A549 (cell line): ENCODE measurements around the gene VGF. TPM values are rescaled to one million over a fixed set of nuclear protein-coding genes. Genes with fewer than 3 reads are reported as not detected.

Source experiments
- ATAC-seq, 2 experiments: fragments of 200-7000 bp in 1 of 2; fragments of >200 bp in 1 of 2; cut with Nextera tagmentation in 1 of 2; cut with Tn5 transposase in 1 of 2; 3 replicates each; pipeline versions ENCODE4 v1.8.0 to v1.9.1; 2018 to 2020; ENCODE audit warnings: mild to moderate bottlenecking in 1 of 2, moderate library complexity in 1 of 2
- CTCF ChIA-PET: fragments of 300-600 bp; sonication (Branson Sonifier 250); formaldehyde crosslinking; extraction: SDS; loops from one replicate; lab custom pipeline; 2021; ENCODE audit warnings: antibody characterized with exemption, inconsistent platforms; lab: Yijun Ruan, JAX
- POLR2A ChIA-PET: fragments of 350-600 bp; formaldehyde crosslinking; extraction: SDS; loops from one replicate; lab custom pipeline; 2021; ENCODE audit warnings: antibody characterized with exemption, inconsistent platforms; lab: Yijun Ruan, JAX
- DNase-seq, 2 experiments: peaks; one replicate each; pipeline versions ENCODE4 v3.0.0 to v3.0.0-alpha.2; 2011 to 2016; ENCODE audit warnings: low read depth in 1 of 2, low spot score in 1 of 2
- FAIRE-seq: peaks from 2 replicates; lab custom pipeline; 2011; peaks lifted over from hg19 to GRCh38; lab: Jason Lieb, UNC
- H3K27ac ChIP-seq, 2 experiments: fragments of >200 bp; sonication (Bioruptor Twin); formaldehyde crosslinking; 3 replicates each; pipeline ENCODE4 v1.5.1; 2016 to 2017
- H3K4me1 ChIP-seq: fragments of >200 bp; sonication (Bioruptor Twin); formaldehyde crosslinking; 3 replicates; pipeline ENCODE4 v1.6.1; 2016
- H3K4me2 ChIP-seq: fragments of >200 bp; sonication (Bioruptor Twin); formaldehyde crosslinking; 3 replicates; pipeline ENCODE4 v1.6.1; 2016
- H3K4me3 ChIP-seq: fragments of >200 bp; sonication (Bioruptor Twin); formaldehyde crosslinking; 3 replicates; pipeline ENCODE4 v1.5.1; 2016
- H3K9me3 ChIP-seq: fragments of >200 bp; sonication (Bioruptor Twin); formaldehyde crosslinking; 3 replicates; pipeline ENCODE4 v1.6.1; 2016
- CHD4 ChIP-seq: fragments of 200-600 bp; sonication (generic); IDR thresholded peaks from 2 replicates; pipeline ENCODE4 v1.6.1; 2016; ENCODE audit warnings: antibody characterized with exemption, mild to moderate bottlenecking, borderline replicate concordance
- FOSL2 ChIP-seq, 2 experiments: fragments of 450-650 bp in 1 of 2; fragments of >200 bp in 1 of 2; sonication (Bioruptor Twin) in 1 of 2; formaldehyde crosslinking; IDR thresholded peaks; 2 replicates each; pipeline versions ENCODE4 v1.5.0 to v1.6.1; 2016 to 2020; ENCODE audit warnings: mild to moderate bottlenecking in 1 of 2, moderate library complexity in 1 of 2
- JUN ChIP-seq, 2 experiments: fragments of >200 bp; sonication (Bioruptor Twin); formaldehyde crosslinking; IDR thresholded peaks; 2 replicates in 1 of 2; 3 replicates in 1 of 2; pipeline ENCODE4 v1.6.1; 2016 to 2017
- JUNB ChIP-seq: fragments of >200 bp; sonication (Bioruptor Twin); formaldehyde crosslinking; IDR thresholded peaks from 2 replicates; pipeline ENCODE4 v1.6.1; 2016
- MYC ChIP-seq: IDR thresholded peaks from 2 replicates; pipeline ENCODE4 v1.6.1; 2012; ENCODE audit warnings: mild to moderate bottlenecking, inconsistent platforms, low read length, improper control_type of control experiment, borderline replicate concordance
- NR3C1 ChIP-seq: fragments of >200 bp; sonication (Bioruptor Twin); formaldehyde crosslinking; IDR thresholded peaks from 3 replicates; pipeline ENCODE4 v1.6.1; 2017
- PBX3 ChIP-seq: IDR thresholded peaks from 2 replicates; pipeline ENCODE4 v1.6.1; 2012
- POLR2AphosphoS2 ChIP-seq: conservative IDR thresholded peaks from 2 replicates; pipeline ENCODE4 v1.6.1; 2012; ENCODE audit warnings: low read length, improper control_type of control experiment, inconsistent platforms
- REST ChIP-seq: fragments of 200-600 bp; sonication (generic); IDR thresholded peaks from 2 replicates; pipeline ENCODE4 v1.6.1; 2016; ENCODE audit warnings: antibody characterized with exemption, mild to moderate bottlenecking, moderate library complexity
- RNF2 ChIP-seq: fragments of 200-600 bp; sonication (generic); IDR thresholded peaks from 2 replicates; pipeline ENCODE4 v1.6.1; 2016; ENCODE audit warnings: low read depth, mild to moderate bottlenecking, antibody characterized with exemption, moderate library complexity, borderline replicate concordance
- SMC3 ChIP-seq: fragments of >200 bp; sonication (Bioruptor Twin); formaldehyde crosslinking; IDR thresholded peaks from 3 replicates; pipeline ENCODE4 v1.6.1; 2018; ENCODE audit warnings: inconsistent platforms
- WGBS: methylation state at CpG from one replicate; pipeline ENCODE4 v1.1.6; 2017; ENCODE audit errors: missing lambda C conversion rate; 5-methylcytosine and 5-hydroxymethylcytosine counted together
- polyA plus RNA-seq, 4 experiments: library from polyadenylated mRNA; depleted of rRNA in 3 of 4; stranded (reverse); fragments of >200 nt; fragmentation: RNase III in 1 of 4; extraction: RNeasy Plus Mini Kit Qiagen cat#74134 plus additional on column Dnase treatment in 1 of 4; gene quantifications; 2 replicates in 3 of 4; 3 replicates in 1 of 4; pipeline ENCODE4 v1.2.3, GENCODE V29; 2011 to 2017
- TF ChIP-seq, protein P1 (sequence below): fragments of 450-650 bp; IDR thresholded peaks from 2 replicates; pipeline ENCODE4 v1.6.1; 2014; ENCODE audit warnings: antibody characterized with exemption
- TF ChIP-seq, protein P2 (sequence below): fragments of >200 bp; sonication (Bioruptor Twin); formaldehyde crosslinking; IDR thresholded peaks from 2 replicates; pipeline ENCODE4 v1.6.1; 2016

Gene VGF
- polyA plus RNA-seq, 2 of the 4 experiments (the other 2 are of a cell fraction): 0.16 to 2.7 TPM

GRCh38 chr7:101169110-101169837 is 3.9 kb upstream of the VGF start:
- Histone ChIP-seq H3K4me1 (peaks cover 89% of the 10 kb centered on the region), H3K4me2 (peak overlapping the region; percentile 98), H3K4me3 (peak overlapping the region; percentile 36)
- WGBS: 4% methylated on average over 17 of the region's 18 CpGs
- POLR2A ChIA-PET: interaction anchor here (0.5 to 0.6 kb wide), 3 partner anchors 43 to 172 kb away, joined by 3 to 4 read pairs (median 4); partner anchors contain the start of gene SERPINE1
- TF ChIP-seq SMC3: no peak
- no peak for TF ChIP-seq FOSL2 (IDR thresholded peaks at IDR 0.05)
- TF ChIP-seq FOSL2 (CRISPR knock-in tag; IDR thresholded peaks at IDR 0.05): no peak; the same call in 1 of the 2 replicates
- 0 out of 2 replicates have a peak, but pooled peaks have one; percentile 8 for TF ChIP-seq JUNB
- no peak for TF ChIP-seq PBX3
- TF ChIP-seq, all 56 proteins: peak for 1
- DNase-seq (no peak), FAIRE-seq (no peak), ATAC-seq (peak in 1 of 2 experiments; percentile 1; a peak in 3 of 6 replicates)
- Histone ChIP-seq H3K27ac (peak overlapping the region in 1 of 2 experiments; percentile 53; a peak in 4 of 6 replicates), H3K9me3 (no peaks in the 10 kb centered on the region)
- CTCF ChIA-PET: interaction anchor here (0.5 to 3.1 kb wide), 18 partner anchors 12 to 297 kb away, joined by 3 to 56 read pairs (median 6); partner anchors contain the start of gene AP1S1

DNA sequence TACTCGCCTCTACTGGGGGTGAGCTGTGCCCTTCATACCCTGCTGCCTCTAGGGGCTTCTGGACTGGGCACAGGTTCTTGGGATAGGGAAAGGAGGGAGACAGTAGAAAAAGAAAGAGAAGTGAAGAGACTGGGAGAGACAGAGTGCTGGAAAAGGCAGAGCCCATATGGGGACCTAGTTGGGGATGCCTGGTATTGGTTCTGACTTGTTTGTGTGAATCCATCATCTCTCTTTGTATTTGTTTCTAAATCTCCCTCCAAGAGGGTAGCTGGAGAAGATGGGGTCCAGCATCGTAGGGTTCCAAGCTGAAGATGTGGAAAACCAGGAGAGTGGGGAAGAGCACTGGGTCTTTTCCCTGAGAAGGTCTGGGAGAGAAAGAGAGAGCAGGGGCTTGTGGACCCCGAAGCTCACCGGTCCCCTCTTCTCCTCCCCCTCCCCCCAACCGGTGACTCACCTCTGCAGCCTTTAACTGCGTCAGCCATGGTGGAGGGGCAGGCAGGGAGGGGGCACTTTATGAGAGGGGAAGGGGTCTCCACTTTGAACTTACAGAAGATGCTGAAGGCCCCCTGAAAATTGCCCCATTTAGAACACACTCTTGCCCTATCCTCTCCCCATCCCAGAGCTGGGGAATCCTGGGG is 3.2 kb upstream of the VGF start:
- 0% methylated on average over 6 of the region's 6 CpGs for WGBS
- no peaks in the 10 kb centered on the region for H3K9me3 ChIP-seq
- H3K4me3 ChIP-seq: peak overlapping the region; percentile 36; the same call in 1 of the 3 replicates
- POLR2A ChIA-PET: interaction anchor here (0.5 to 0.6 kb wide), 3 partner anchors 42 to 173 kb away, joined by 3 to 4 read pairs (median 4); partner anchors contain the start of gene SERPINE1
- H3K4me2 ChIP-seq: peak overlapping the region; percentile 98
- FAIRE-seq (no peak), ATAC-seq (no peak), DNase-seq (no peak)
- peaks cover 93% of the 10 kb centered on the region for H3K4me1 ChIP-seq
- peak overlapping the region in 1 of 2 experiments; percentile 53; a peak in 2 of 6 replicates for H3K27ac ChIP-seq
- TF ChIP-seq RNF2 (no peak), JUN (IDR thresholded peaks at IDR 0.05) (no peak), JUNB (0 out of 2 replicates have a peak, but pooled peaks have one; percentile 18), FOSL2 (IDR thresholded peaks at IDR 0.05) (no peak), FOSL2 (CRISPR knock-in tag; IDR thresholded peaks at IDR 0.05) (peak; percentile 47), POLR2AphosphoS2 (no peak)
- TF ChIP-seq, all 56 proteins: peak for 2
- CTCF ChIA-PET: interaction anchor here (0.7 to 2.4 kb wide), 13 partner anchors 11 to 274 kb away, joined by 3 to 16 read pairs (median 4); partner anchors contain the start of genes AP1S1 and NAT16

DNA sequence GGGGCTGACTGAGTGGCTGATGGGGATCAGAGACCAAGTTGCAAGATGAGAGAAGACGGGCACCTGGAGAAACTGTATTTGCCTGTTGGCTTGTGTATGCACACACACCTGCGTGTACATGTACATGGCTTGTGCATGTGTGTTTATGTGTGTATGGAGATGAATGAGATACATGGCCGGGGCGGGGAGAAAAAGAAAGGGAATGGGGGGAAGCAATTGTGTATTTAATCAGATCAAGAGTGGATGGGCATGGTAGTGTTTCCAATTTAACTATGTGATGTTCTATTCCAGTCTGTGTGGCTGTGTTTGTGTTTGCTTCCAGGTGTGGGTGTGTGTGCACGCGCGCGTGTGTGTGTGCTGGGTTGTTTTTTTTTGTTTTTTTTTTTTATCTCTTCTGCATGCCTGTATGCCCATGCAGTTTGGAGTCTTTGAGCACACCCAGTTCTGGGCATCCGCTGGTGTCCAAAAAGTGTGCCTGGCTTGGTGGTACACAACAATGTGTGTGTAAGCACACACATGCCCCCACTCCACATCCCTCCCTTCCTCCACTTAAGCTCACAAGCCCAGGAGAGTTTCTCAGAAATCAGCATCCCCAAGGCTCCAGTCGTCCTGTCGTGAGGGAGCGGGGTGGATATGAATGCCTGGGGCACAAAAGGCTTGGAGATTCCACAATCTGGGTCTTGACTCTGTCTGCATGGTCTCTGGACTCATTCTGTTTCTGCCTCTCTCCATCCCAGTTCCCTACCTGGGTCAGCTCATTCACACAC is 2.5 kb upstream of the VGF start:
- Histone ChIP-seq H3K4me1 (peaks cover 86% of the 10 kb centered on the region), H3K4me2 (peak overlapping the region; percentile 98), H3K4me3 (no peak overlapping the region; the same call in 2 of the 3 replicates), H3K9me3 (no peaks in the 10 kb centered on the region), H3K27ac (peak overlapping the region in 1 of 2 experiments; percentile 9; a peak in 1 of 6 replicates)
- WGBS: 1% methylated on average over 12 of the region's 12 CpGs
- FAIRE-seq: no peak
- no peak for DNase-seq
- no peak for ATAC-seq
- no peak for TF ChIP-seq CHD4
- TF ChIP-seq NR3C1: no peak
- TF ChIP-seq REST: no peak
- TF ChIP-seq, protein P1, sequence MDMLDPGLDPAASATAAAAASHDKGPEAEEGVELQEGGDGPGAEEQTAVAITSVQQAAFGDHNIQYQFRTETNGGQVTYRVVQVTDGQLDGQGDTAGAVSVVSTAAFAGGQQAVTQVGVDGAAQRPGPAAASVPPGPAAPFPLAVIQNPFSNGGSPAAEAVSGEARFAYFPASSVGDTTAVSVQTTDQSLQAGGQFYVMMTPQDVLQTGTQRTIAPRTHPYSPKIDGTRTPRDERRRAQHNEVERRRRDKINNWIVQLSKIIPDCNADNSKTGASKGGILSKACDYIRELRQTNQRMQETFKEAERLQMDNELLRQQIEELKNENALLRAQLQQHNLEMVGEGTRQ: no peak
- TF ChIP-seq MYC: no peak
- TF ChIP-seq, protein P2, sequence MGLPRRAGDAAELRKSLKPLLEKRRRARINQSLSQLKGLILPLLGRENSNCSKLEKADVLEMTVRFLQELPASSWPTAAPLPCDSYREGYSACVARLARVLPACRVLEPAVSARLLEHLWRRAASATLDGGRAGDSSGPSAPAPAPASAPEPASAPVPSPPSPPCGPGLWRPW: no peak
- POLR2A ChIA-PET: no interaction called here
- CTCF ChIA-PET: interaction anchor here (0.7 to 2.8 kb wide), 14 partner anchors 11 to 273 kb away, joined by 3 to 17 read pairs (median 4); partner anchors contain the start of genes AP1S1 and NAT16
